ENCODE measurements around the gene FDX2. TPM values are rescaled to one million over a fixed set of nuclear protein-coding genes. Genes with fewer than 3 reads are reported as not detected.

FDX2 gene
- total RNA-seq, 3 donors from 2014 or later: 7.9 to 15.1 (median 9.7) TPM

GRCh38 chr19:10270180-10270615 is 45.6 kb downstream of the FDX2 start:
- intact Hi-C loops (cut with DNase I, micrococcal nuclease): no loop called here
- DNase-seq (peak; percentile 64 to 93 (median 82)), ATAC-seq (peak; percentile 67)
- TF ChIP-seq CTCF (IDR thresholded peaks at IDR 0.05): no peak
- H3K4me3 ChIP-seq: no peak overlapping the region
- H3K36me3 ChIP-seq (ENCODE audit: low read depth): no peaks in the 10 kb centered on the region
- H3K4me1 ChIP-seq (ENCODE audit: low read depth): peaks cover 19% of the 10 kb centered on the region
- H3K9me3 ChIP-seq: no peaks in the 10 kb centered on the region

- Histone ChIP-seq H3K4me1 (ENCODE audit: low read depth) (peaks cover 15% of the 10 kb centered on the region), H3K36me3 (ENCODE audit: low read depth) (no peaks in the 10 kb centered on the region), H3K4me3 (no peak overlapping the region), H3K9me3 (no peaks in the 10 kb centered on the region)
- ATAC-seq: peak; percentile 83
- intact Hi-C loops (cut with DNase I, micrococcal nuclease): loop anchor here (2.0 kb wide), 1 partner anchor 119 kb away; no protein-coding TSS in a partner anchor
- TF ChIP-seq CTCF (IDR thresholded peaks at IDR 0.05): peak; percentile 83
- DNase-seq: peak; percentile 91 to 94 (median 92)
These were observed 46.3 kb downstream of the FDX2 start for GRCh38 chr19:10269333-10270179.

- no peaks in the 10 kb centered on the region for H3K36me3 ChIP-seq (ENCODE audit: low read depth)
- no peaks in the 10 kb centered on the region for H3K9me3 ChIP-seq
- intact Hi-C loops (cut with DNase I, micrococcal nuclease): loop anchor here (2.0 kb wide), 1 partner anchor 121 kb away; no protein-coding TSS in a partner anchor
- DNase-seq: no peak
- H3K4me1 ChIP-seq (ENCODE audit: low read depth): peaks cover 15% of the 10 kb centered on the region
- no peak for TF ChIP-seq CTCF (IDR thresholded peaks at IDR 0.05)
- no peak for ATAC-seq
- H3K4me3 ChIP-seq: no peak overlapping the region
These were observed 47.7 kb downstream of the FDX2 start for GRCh38 chr19:10268071-10268470.

GRCh38 chr19:10266706-10267105 is 49.1 kb downstream of the FDX2 start:
- DNase-seq (no peak), ATAC-seq (no peak)
- H3K4me3 ChIP-seq: no peak overlapping the region
- peaks cover 15% of the 10 kb centered on the region for H3K4me1 ChIP-seq (ENCODE audit: low read depth)
- intact Hi-C loops (cut with DNase I, micrococcal nuclease): no loop called here
- H3K9me3 ChIP-seq: no peaks in the 10 kb centered on the region
- no peaks in the 10 kb centered on the region for H3K36me3 ChIP-seq (ENCODE audit: low read depth)
- TF ChIP-seq CTCF (IDR thresholded peaks at IDR 0.05): no peak

GRCh38 chr19:10262771-10263170 is 53.0 kb downstream of the FDX2 start:
- no peaks in the 10 kb centered on the region for H3K36me3 ChIP-seq (ENCODE audit: low read depth)
- no peaks in the 10 kb centered on the region for H3K9me3 ChIP-seq
- DNase-seq (no peak), ATAC-seq (no peak)
- intact Hi-C loops (cut with DNase I, micrococcal nuclease): no loop called here
- H3K4me1 ChIP-seq (ENCODE audit: low read depth): peaks cover 8% of the 10 kb centered on the region
- TF ChIP-seq CTCF (IDR thresholded peaks at IDR 0.05): no peak
- no peak overlapping the region for H3K4me3 ChIP-seq

Measured in mucosa of descending colon (tissue), 3 donors.